Mucosa of rectum (tissue), 2 donors: Measurements from ENCODE around the gene MTFMT.

ENCODE experiments used
- H3K27ac ChIP-seq, 2 donors: one replicate each; pipeline ENCODE4 v1.7.0; 2013; ENCODE audit warnings: inconsistent platforms in 2 of 2, low read depth in 2 of 2, low read length in 2 of 2
- H3K27me3 ChIP-seq, 2 donors: one replicate each; pipeline ENCODE4 v1.7.0; 2013; ENCODE audit warnings: low read length in 2 of 2; ENCODE audit not compliant: control insufficient read depth in 2 of 2, insufficient read depth in 2 of 2
- H3K36me3 ChIP-seq, 2 donors: one replicate each; pipeline ENCODE4 v1.7.0; 2013; ENCODE audit warnings: low read length in 2 of 2; ENCODE audit not compliant: control insufficient read depth in 2 of 2, insufficient read depth in 2 of 2
- H3K4me1 ChIP-seq, 2 donors: one replicate each; pipeline ENCODE4 v1.7.0; 2013; ENCODE audit warnings: low read length in 2 of 2, mild to moderate bottlenecking in 1 of 2; ENCODE audit not compliant: control insufficient read depth in 2 of 2, insufficient read depth in 2 of 2
- H3K4me3 ChIP-seq, 2 donors: one replicate each; pipeline ENCODE4 v1.7.0; 2013; ENCODE audit warnings: low read length in 2 of 2
- H3K9ac ChIP-seq, 2 donors: one replicate each; pipeline ENCODE4 v1.7.0; 2013; ENCODE audit warnings: low read length in 2 of 2, low read depth in 1 of 2, mild to moderate bottlenecking in 1 of 2
- H3K9me3 ChIP-seq, 2 donors: one replicate each; pipeline ENCODE4 v1.7.0; 2013; ENCODE audit warnings: low read length in 2 of 2; ENCODE audit not compliant: control insufficient read depth in 2 of 2
- donor health status: healthy.
- donor health status: Normal muscosa, but diverticular disease.

Gene MTFMT

DNA sequence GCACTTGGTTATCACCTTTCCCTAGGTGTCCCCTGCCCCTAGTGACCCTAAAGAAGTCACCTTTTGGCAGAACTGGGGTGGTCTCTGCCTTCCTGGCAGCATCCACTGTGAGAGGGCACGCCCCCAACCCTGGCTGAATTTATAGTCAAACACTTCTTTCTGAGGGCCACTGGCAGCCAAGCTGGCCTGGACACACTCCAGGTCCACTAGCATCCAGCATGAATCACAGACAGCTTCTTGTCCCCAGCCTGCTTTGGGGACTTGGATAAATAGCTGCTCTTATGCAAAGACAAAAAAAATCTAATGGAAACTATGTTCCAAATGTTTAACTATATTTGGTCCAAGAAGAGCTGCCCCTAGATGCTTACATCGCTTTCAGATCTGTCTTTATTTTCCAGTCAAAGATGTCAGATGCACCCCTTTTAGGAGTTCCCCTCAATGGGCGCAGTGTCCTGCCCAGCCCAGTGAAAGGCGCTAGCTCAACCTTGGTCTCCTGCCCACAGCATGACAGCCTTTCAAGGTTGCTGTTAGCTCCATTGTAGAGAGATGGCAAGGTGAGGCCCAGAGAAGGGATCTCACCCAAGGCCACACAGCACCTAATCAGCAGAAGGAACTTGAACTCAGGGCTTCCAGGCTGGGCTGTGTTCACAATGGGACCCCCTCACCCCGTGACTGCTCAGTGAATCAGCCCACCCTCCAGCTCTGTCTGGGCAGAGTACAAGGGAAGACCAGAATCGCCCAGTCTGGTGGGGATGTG, 31.4 kb upstream of the MTFMT start:
- H3K9me3 ChIP-seq = no peaks in the 10 kb centered on the region
- H3K27me3 ChIP-seq = peaks cover 0 to 2% of the 10 kb centered on the region in 2 donors
- H3K4me3 ChIP-seq = no peak overlapping the region
- H3K36me3 ChIP-seq = peaks cover 0 to 7% of the 10 kb centered on the region in 2 donors
- no peak overlapping the region for H3K9ac ChIP-seq
- H3K4me1 ChIP-seq = peaks cover 5 to 10% of the 10 kb centered on the region in 2 donors
- H3K27ac ChIP-seq = peak overlapping the region; percentile 17 to 30

- peaks cover 10% of the 10 kb centered on the region in 2 donors for H3K4me1 ChIP-seq
- H3K9me3 ChIP-seq = no peaks in the 10 kb centered on the region
- no peak overlapping the region for H3K9ac ChIP-seq
- H3K27me3 ChIP-seq = no peaks in the 10 kb centered on the region
- H3K4me3 ChIP-seq = no peak overlapping the region
- peaks cover 0 to 7% of the 10 kb centered on the region in 2 donors for H3K36me3 ChIP-seq
- peak overlapping the region in 1 of 2 donors; percentile 31 for H3K27ac ChIP-seq
These were observed 30.6 kb upstream of the MTFMT start for GRCh38 chr15:65059931-65060596.

GRCh38 chr15:65059369-65059750, 29.9 kb upstream of the MTFMT start:
- H3K4me1 ChIP-seq = peaks cover 15 to 16% of the 10 kb centered on the region in 2 donors
- no peak overlapping the region for H3K9ac ChIP-seq
- no peak overlapping the region for H3K27ac ChIP-seq
- no peak overlapping the region for H3K4me3 ChIP-seq
- H3K9me3 ChIP-seq = no peaks in the 10 kb centered on the region
- no peaks in the 10 kb centered on the region for H3K27me3 ChIP-seq
- H3K36me3 ChIP-seq = peaks cover 0 to 7% of the 10 kb centered on the region in 2 donors

GRCh38 chr15:65058394-65059368, 29.2 kb upstream of the MTFMT start:
- Histone ChIP-seq H3K9me3 (no peaks in the 10 kb centered on the region), H3K27me3 (no peaks in the 10 kb centered on the region), H3K9ac (no peak overlapping the region), H3K4me3 (no peak overlapping the region), H3K4me1 (peaks cover 15 to 16% of the 10 kb centered on the region in 2 donors), H3K36me3 (peaks cover 0 to 7% of the 10 kb centered on the region in 2 donors), H3K27ac (no peak overlapping the region)

GRCh38 chr15:65057549-65057940, 28.1 kb upstream of the MTFMT start:
- Histone ChIP-seq H3K36me3 (peaks cover 3 to 10% of the 10 kb centered on the region in 2 donors), H3K27ac (peak overlapping the region in 1 of 2 donors; percentile 38), H3K4me1 (peaks cover 14 to 15% of the 10 kb centered on the region in 2 donors), H3K4me3 (no peak overlapping the region), H3K9me3 (no peaks in the 10 kb centered on the region), H3K27me3 (no peaks in the 10 kb centered on the region), H3K9ac (no peak overlapping the region)

- H3K27me3 ChIP-seq = no peaks in the 10 kb centered on the region
- H3K4me1 ChIP-seq = peaks cover 14 to 15% of the 10 kb centered on the region in 2 donors
- H3K36me3 ChIP-seq = peaks cover 3 to 12% of the 10 kb centered on the region in 2 donors
- H3K4me3 ChIP-seq = no peak overlapping the region
- no peaks in the 10 kb centered on the region for H3K9me3 ChIP-seq
- peak overlapping the region in 1 of 2 donors; percentile 38 for H3K27ac ChIP-seq
- no peak overlapping the region for H3K9ac ChIP-seq
These were observed 27.6 kb upstream of the MTFMT start for GRCh38 chr15:65056868-65057548.

- Histone ChIP-seq H3K4me3 (no peak overlapping the region), H3K9me3 (no peaks in the 10 kb centered on the region), H3K9ac (no peak overlapping the region), H3K4me1 (peaks cover 12 to 14% of the 10 kb centered on the region in 2 donors), H3K27me3 (no peaks in the 10 kb centered on the region), H3K36me3 (peaks cover 8 to 17% of the 10 kb centered on the region in 2 donors), H3K27ac (no peak overlapping the region)
These were observed 26.7 kb upstream of the MTFMT start for GRCh38 chr15:65056106-65056505.

DNA sequence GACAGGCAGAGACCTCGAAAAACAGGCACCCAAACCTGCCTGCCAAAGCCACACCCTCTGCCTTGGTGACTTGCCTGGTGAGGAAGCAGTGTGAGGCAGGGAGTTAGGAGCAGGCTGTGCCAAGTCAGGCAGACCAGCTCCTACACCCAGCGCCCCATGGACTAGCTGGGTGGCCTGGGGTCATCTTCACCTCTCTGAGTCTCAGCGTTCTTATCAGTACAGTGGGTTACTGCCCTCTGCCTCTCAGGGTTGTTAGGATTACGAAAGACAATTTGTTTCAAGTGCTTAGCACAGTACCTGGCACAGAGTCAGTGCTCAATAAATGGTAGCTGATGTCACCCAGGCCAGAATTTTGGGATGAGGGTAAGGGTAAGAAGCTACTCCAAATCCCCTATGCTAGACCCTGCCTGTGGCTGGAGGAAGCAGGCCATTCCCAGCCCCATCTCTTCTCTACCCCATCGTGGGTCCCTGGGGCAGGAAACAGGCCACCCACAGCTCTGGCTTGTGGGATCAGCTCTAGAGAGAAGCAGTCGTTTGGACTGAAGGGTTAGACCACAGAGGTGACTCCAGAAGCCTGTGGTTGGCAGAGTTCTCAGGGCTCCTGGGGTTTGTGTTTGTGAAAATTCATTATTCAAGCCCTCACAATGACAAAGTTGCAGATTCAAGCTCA, 25.9 kb upstream of the MTFMT start:
- H3K9me3 ChIP-seq = no peaks in the 10 kb centered on the region
- peak overlapping the region; percentile 9 to 45 for H3K27ac ChIP-seq
- H3K4me3 ChIP-seq = no peak overlapping the region
- H3K4me1 ChIP-seq = peaks cover 12% of the 10 kb centered on the region in 2 donors
- H3K36me3 ChIP-seq = peaks cover 8 to 17% of the 10 kb centered on the region in 2 donors
- H3K27me3 ChIP-seq = no peaks in the 10 kb centered on the region
- no peak overlapping the region for H3K9ac ChIP-seq
